Left ventricle myocardium inferior (tissue), 1 donor: Measurements from ENCODE around the gene GLYR1. TPM values are rescaled to one million over a fixed set of nuclear protein-coding genes. Genes with fewer than 3 reads are reported as not detected.
A peak's percentile ranks its signal among the peaks of the same experiment; 100 is the strongest.

ENCODE experiments used
- DNase-seq: peaks from one replicate; pipeline ENCODE4 v3.0.0-alpha.2; 2020
- H3K27ac ChIP-seq: fragments of 200-600 bp; replicated peaks from 2 replicates; pipeline ENCODE4 v1.8.0; 2021
- H3K27me3 ChIP-seq: fragments of 200-600 bp; 2 replicates; pipeline ENCODE4 v1.8.0; 2021; ENCODE audit warnings: low read depth
- H3K36me3 ChIP-seq: fragments of 200-600 bp; 2 replicates; pipeline ENCODE4 v1.8.0; 2021
- H3K4me1 ChIP-seq: fragments of 200-600 bp; 2 replicates; pipeline ENCODE4 v1.8.0; 2021
- H3K4me3 ChIP-seq: fragments of 200-600 bp; 2 replicates; pipeline ENCODE4 v1.8.0; 2021; ENCODE audit warnings: mild to moderate bottlenecking, moderate library complexity
- H3K9me3 ChIP-seq: fragments of 200-600 bp; replicated peaks from 2 replicates; pipeline ENCODE4 v1.8.0; 2021
- CTCF ChIP-seq: fragments of 200-600 bp; IDR thresholded peaks from 2 replicates; pipeline ENCODE4 v1.8.0; 2021; ENCODE audit warnings: antibody characterized with exemption, mild to moderate bottlenecking, borderline replicate concordance
- intact Hi-C: fragments of 100-400 bp; cut with micrococcal nuclease; formaldehyde crosslinking; loops from one replicate; pipeline ENCODE4 v1.11.0; 2022
- total RNA-seq: library from RNA; stranded (reverse); fragmentation: NEBNext Ultra II Directional; extraction: Animal tissue kit (Norgen Biotek cat#: 25700); gene quantifications from one replicate; pipeline ENCODE4 v1.2.1, GENCODE V29; 2021
- donor health status: DM: no; HTN: yes; CAD: no; lungs with severe emphysema.

GLYR1 gene
- total RNA-seq, 1 donor from 2014 or later, result 86.7 TPM

- DNase-seq, result no peak
- no peaks in the 10 kb centered on the region for H3K9me3 ChIP-seq
- peaks cover 93% of the 10 kb centered on the region for H3K36me3 ChIP-seq
- intact Hi-C loops, result no loop called here
- H3K27me3 ChIP-seq, result no peaks in the 10 kb centered on the region
- no peak overlapping the region for H3K4me3 ChIP-seq
- peak overlapping the region; percentile 67 for H3K27ac ChIP-seq
- no peak for TF ChIP-seq CTCF
- peaks cover 21% of the 10 kb centered on the region for H3K4me1 ChIP-seq
Measured at GRCh38 chr16:4882633-4883285, 35.7 kb upstream of the GLYR1 start.

- peak overlapping the region; percentile 67 for H3K27ac ChIP-seq
- intact Hi-C loops, result no loop called here
- TF ChIP-seq CTCF, result no peak
Measured at GRCh38 chr16:4882000-4882632, 35.0 kb upstream of the GLYR1 start.

GRCh38 chr16:4880006-4880580, 33.0 kb upstream of the GLYR1 start:
- Histone ChIP-seq H3K9me3 (no peaks in the 10 kb centered on the region), H3K4me1 (peaks cover 21% of the 10 kb centered on the region), H3K27ac (no peak overlapping the region), H3K36me3 (peaks cover 94% of the 10 kb centered on the region), H3K4me3 (no peak overlapping the region), H3K27me3 (no peaks in the 10 kb centered on the region)
- DNase-seq, result no peak
- intact Hi-C loops, result no loop called here
- no peak for TF ChIP-seq CTCF

More at GRCh38 chr16:4882000-4882632, 35.0 kb upstream of the GLYR1 start:
- DNase-seq, result no peak
- H3K27me3 ChIP-seq, result no peaks in the 10 kb centered on the region
- no peaks in the 10 kb centered on the region for H3K9me3 ChIP-seq
- H3K4me1 ChIP-seq, result peaks cover 21% of the 10 kb centered on the region
- H3K4me3 ChIP-seq, result no peak overlapping the region
- peaks cover 93% of the 10 kb centered on the region for H3K36me3 ChIP-seq

GRCh38 chr16:4879049-4879448, 32.0 kb upstream of the GLYR1 start:
- TF ChIP-seq CTCF, result no peak
- Histone ChIP-seq H3K27ac (no peak overlapping the region), H3K27me3 (no peaks in the 10 kb centered on the region), H3K4me1 (peaks cover 21% of the 10 kb centered on the region), H3K4me3 (no peak overlapping the region), H3K36me3 (peaks cover 94% of the 10 kb centered on the region), H3K9me3 (no peaks in the 10 kb centered on the region)
- intact Hi-C loops, result no loop called here
- no peak for DNase-seq

GRCh38 chr16:4877380-4877685, 30.2 kb upstream of the GLYR1 start:
- no peak overlapping the region for H3K27ac ChIP-seq
- no peaks in the 10 kb centered on the region for H3K9me3 ChIP-seq
- peaks cover 13% of the 10 kb centered on the region for H3K4me1 ChIP-seq
- peaks cover 99% of the 10 kb centered on the region for H3K36me3 ChIP-seq
- no peak for TF ChIP-seq CTCF
- no peaks in the 10 kb centered on the region for H3K27me3 ChIP-seq
- DNase-seq, result no peak
- intact Hi-C loops, result no loop called here
- H3K4me3 ChIP-seq, result no peak overlapping the region
